CD1c-positive myeloid dendritic cell (primary cell): ENCODE results near the gene C12orf54.
"Not testable (repeated sequence)": the region's sequence is repeated elsewhere in the genome, so short reads cannot be mapped to it uniquely, and the experiment has no call there.

Experiments
- DNase-seq: peaks from one replicate; pipeline ENCODE4 v3.0.0-alpha.2; 2016; ENCODE audit errors: extremely low spot score

The C12orf54 gene

DNA sequence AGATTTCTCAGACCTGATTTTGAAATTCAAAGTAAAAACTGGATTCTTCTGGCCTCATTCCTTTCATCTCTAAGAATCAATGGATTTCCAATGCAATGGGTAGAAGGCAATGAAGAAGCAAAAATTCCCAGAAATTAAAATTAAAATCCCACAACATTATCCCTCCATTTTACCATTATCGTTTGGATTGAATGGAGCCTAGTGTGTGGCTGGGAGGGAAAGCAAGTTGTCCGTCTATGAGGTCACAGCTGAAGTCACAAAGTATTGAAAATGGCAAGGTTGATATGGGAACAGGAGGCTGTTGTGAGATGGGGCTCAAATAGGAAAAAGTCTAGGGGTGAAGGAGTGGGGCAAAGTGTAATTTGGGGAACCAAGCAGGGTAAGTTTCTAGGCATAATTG is at the start of gene C12orf54:
Gene C12orf54, plus strand, starts transcription at position 301 of the 400 bp plus-strand sequence. CDS start 799 bp downstream, outside the sequence.
- DNase-seq, result no peak

DNA sequence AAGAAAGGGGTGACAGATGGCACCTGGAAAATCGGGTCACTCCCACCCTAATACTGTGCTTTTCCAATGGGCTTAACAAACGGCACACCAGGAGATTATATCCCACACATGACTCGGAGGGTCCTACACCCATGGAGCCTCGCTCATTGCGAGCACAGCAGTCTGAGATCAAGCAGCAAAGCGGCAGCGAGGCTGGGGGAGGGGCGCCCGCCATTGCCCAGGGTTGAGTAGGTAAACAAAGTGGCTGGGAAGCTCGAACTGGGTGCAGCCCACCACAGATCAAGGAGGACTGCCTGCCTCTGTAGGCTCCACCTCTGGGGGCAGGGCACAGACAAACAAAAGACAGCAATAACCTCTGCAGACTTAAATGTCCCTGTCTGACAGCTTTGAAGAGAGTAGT is 48.3 kb upstream of the C12orf54 start:
- DNase-seq, result not testable (repeated sequence)

DNA sequence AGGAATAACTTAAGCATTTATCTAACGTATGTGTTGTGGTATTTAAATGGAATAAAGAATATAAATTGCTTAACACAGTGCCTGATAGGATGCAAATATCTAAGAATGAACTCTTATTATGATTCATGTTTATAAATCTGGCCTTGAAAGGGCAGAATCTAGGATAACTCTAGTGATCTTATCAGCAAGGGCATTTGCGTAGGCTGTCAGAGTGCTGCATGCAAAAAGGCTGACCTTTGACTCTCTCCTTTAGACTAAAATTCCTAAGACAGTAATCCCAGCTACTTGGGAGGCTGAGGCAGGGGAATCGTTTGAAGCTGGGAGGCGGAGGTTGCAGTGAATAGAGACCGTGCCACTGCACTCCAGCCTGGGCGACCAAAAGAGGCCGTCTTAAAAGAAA is 41.2 kb upstream of the C12orf54 start:
- no peak for DNase-seq

DNA sequence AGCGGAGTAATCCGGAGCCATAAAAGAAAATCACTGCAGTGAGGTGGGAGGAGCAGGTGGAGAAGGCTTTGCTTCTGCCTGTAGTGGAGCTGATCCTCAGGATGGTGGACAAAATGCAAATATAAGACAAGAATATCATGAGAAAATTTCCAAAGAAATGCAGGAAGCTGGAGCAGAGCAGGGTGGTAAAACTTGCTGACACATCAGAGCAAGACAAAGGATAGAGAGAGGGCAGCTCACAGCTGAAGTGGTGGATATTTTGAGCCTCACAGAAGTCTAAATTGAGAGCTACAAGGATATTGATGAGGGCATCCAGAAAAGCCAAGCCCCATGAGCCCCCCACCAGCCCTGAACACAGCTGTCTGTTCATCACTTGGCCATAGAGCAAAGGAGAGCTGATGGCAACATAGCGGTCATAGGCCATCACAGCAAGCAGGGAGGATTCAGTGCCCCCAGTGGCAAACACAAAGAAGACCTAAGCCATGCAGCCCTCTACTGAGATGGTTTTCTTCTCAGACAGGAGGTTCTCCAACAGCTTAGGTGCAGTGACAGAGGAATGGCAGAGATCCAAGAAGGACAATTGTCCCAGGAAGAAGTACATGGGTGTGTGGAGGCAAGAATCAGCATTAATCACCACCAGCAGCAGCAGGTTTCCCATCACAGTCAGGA is 40.0 kb upstream of the C12orf54 start:
- no peak for DNase-seq

DNA sequence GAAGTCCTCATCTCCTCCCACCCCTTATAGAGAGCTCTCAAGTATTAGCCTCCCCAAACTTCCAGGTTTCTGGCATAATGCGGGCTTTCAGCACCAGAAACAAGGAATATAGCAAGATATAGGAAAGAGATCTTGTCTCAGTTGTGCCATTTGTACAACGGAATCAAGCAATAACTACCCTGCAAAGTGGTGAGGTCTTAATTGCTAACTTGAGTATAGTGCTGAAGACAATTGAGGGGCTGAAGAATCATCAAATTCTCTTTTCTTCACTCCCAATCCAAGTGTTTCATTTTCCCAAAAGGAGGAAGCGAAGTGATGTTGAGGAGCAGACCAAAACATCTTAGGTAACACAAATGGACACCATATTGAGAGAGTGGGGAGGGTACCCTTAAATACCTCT is 36.8 kb upstream of the C12orf54 start:
- DNase-seq, result no peak

DNA sequence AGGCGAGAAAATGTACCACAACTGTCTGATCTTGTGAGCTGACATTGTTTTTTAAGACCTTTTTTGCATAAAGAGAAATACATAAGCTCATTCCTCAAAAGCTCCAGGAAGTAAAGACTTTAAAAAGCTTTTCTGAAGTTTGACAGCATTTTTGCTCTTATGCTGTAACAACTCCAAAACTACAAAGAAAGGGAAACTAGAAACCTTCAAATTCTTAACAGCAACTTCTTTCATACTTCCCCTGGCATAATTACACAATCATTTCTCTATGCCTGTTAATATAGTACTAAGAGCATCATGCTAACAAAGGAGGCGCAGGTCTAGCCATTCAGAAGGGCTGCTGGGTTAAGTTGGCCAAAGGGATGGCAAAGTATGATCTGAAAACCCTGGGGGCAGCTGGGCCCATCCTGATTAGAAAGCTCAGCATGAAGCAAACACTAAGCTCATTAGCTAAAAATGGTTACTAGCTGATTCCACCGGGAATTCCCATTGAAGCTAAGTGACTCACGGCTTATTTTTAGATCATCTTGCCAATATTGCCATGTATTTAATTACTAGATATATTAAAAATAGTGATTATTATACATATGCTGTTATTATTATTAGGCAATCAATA is 36.0 kb upstream of the C12orf54 start:
- DNase-seq, result no peak

DNA sequence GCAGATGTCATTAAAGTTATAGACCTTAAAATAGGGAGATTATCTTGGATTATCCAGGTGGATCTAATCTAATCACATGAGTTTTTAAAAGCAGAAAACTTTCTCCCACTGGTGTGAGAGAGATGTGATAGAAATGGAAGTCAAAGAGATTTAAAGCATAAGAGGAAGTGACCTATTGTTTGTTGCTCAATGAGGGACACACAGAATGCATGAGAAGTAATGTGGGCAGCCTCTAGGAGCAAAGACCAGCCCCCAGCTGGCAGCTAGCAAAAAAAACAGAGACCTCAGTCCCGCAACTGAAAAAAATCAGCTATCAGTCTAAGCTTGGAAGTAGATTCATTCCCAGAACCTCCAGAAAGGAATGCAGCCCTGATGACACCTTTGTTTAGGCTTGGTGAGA is 34.5 kb upstream of the C12orf54 start:
- DNase-seq, result peak; percentile 10

DNA sequence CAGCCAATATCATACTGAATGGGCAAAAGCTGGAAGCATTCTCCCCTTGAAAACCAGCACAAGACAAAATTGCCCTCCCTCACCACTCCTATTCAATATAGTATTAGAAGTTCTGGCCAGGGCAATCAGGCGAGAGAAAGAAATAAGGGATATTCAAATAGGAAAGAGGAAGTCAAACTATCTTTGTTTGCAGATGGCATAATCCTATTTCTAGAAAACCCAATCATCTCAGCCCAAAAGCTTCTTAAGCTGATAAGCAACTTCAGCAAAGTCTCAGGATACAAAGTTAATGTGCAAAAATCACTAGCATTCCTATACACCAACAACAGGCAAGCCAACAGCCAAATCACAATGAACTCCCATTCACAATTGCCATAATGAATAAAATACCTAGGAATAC is 30.9 kb upstream of the C12orf54 start:
- DNase-seq, result no peak

DNA sequence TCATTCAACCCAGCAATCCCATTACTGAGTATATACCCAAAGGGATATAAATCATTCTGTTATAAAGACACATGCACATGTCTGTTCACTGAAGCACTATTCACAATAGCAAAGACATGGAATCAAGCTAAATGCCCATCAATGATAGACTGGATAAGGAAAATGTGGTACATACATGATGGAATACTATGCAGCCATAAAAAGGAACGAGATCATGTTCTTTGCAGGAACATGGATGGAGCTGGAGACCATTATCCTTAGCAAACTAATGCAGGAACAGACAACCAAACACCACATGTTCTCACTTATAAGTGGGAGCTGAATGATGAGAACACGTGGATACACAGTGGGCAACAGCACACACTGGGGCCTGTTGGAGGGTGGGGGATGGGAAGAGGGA is 29.3 kb upstream of the C12orf54 start:
- not testable (repeated sequence) for DNase-seq

DNA sequence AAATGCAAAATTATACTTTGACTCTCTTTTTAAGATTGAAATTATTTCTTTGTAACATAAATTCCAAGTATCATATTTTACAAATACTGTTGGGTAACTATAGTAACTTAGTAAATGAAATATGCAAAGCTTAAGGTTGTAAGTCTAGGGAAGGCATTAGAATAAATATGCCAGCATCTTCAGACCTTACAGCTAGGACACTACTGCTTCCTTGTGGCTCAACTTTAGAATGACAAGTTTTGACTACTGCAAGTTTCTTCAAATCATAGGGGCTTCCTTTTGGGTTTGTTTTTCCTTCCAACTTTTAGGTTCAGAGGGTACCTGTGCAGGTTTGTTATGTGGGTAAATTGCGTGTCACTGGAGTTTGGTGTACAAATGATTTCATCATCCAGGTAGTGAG is 27.6 kb upstream of the C12orf54 start:
- peak; percentile 45 for DNase-seq

DNA sequence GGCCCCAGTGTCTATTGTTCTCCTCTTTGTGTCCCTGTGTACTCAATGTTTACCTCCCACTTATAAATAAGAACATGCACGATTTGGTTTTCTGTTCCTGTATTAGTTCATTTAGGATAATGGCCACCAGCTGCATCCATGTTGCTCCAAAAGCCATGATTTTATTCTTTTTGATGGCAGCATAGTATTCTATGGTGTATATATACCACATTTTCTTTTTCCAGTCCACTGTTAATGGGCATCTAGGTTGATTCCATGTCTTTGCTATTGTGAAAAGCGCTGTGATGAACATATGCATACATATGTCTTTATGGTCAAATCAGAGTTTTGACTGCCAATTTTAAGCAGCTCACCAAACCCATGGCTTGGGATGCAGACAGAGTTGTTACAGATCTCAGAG is 27.2 kb upstream of the C12orf54 start:
- DNase-seq, result no peak

DNA sequence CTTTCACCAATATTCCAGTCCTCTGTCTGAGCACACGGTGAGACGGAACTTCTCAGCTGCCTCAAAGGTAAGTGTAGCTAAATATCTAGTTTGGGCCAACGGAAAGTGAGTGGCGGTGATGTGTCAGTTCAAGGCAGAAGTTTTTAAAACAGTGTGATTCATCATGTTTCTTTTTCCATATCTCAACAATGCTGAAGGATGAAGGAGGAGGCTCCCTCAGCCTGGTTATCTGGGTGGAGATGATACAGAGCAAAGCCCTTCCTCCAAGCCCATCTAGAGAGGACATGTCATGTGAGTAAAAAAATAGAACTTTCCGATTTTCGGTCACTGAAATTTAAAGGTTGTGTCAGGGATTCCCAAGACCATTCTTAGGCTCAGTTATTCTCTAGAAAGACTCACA is 23.0 kb upstream of the C12orf54 start:
- DNase-seq, result no peak

DNA sequence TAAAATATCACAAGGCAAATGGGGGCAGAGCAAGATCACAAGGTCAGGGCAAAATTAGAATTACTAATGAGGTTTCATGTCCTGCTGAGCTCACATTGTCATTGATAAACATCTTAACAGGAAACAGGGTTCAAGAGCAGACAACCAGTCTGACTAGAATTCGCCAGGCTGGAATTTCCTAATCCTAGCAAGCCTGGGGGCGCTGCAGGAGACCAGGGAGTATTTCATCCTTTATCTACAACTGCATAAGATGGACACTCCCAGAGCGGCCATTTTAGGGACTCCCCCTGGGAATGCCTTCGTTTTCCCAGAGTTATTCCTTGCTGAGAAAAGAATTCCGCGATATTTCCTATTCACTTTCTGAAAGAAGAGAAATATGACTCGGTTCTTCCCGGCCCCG is 13.3 kb upstream of the C12orf54 start:
- DNase-seq, result not testable (repeated sequence)

DNA sequence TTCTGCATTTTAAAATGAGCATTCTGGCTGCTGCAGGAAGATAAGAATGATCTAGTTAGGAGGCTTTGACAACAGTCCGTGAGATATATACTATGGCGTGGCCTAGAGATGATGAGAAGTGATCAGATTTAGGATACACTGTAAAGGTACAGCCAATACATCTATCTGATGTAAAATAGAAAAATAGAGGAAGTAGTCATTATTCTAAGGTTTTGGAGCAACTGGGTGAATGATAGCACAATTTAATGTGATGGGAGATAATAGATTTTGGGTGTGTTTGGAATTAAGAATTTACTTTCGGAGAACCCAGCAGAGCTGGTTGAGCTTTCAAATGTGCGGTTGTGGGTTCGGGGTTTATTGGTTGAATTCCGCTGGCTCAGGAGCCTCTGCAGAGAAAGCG is 10.0 kb upstream of the C12orf54 start, which contains the start of gene ANP32D:
Gene ANP32D, plus strand, starts transcription at position 301 of the 400 bp plus-strand sequence. CDS start 106 bp downstream, outside the sequence.
- no peak for DNase-seq

DNA sequence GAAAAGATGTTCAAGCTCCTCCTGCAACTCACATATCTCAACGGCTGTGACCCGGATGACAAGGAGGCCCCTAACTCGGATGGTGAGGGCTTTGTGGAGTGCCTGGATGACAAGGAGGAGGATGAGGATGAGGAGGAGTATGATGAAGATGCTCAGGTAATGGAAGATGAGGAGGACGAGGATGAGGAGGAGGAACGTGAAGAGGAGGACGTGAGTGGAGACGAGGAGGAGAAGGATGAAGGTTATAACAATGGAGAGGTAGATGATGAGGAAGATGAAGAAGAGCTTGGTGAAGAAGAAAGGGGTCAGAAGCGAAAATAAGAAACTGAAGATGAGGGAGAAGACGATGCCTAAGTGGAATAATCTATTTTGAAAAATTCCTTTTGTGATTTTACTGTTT is 9.2 kb upstream of the C12orf54 start:
- no peak for DNase-seq

DNA sequence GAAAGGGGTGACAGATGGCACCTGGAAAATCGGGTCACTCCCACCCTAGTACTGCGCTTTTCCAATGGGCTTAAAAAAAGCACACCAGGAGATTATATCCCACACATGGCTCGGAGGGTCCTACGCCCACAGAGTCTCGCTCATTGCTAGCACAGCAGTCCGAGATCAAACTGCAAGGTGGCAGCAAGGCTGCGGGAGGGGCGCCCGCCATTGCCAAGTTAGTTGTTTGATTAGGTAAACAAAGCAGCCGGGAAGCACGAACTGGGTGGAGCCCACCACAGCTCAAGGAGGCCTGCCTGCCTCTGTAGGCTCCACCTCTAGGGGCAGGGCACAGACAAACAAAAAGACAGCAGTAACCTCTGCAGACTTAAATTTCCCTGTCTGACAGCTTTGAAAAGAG is 7.8 kb upstream of the C12orf54 start:
- DNase-seq, result not testable (repeated sequence)

DNA sequence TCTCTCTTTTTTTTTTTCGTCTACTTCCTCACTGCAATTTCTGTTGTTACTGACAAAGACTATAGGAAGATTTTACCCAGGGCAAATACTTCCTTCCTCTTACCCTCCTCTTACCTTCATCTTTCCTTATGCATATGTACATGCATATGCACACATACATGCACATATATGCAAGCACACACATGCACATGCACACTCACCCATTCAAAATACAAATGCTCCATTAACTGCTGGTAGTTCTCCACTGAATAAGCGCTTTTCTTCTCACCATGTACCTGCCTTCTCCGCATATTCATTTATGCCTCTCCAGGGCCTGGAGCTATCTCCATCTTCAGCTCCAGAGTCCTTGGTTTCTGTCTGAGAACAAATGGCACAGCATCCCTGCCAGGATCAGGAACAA is 632 bp downstream of the C12orf54 start:
- no peak for DNase-seq

DNA sequence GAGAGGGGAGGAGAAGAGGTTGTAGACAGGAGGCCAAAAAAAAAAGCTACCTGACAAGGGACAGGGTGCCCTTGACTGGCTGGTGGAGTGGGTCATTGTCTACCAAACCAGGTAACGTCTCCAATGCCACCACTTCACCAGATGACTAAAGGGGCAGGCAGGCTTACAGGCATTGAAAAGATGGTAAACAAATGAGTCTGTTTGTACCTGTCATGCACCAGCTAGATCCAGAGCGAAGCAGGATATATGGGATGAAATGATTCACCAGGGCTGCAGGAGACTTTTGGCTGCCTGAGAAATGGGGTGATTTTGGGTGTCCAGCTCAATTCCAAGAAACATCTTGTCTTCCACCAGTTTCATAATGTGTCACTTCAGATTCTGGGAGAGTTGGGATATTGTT is 4.0 kb downstream of the C12orf54 start:
- no peak for DNase-seq

DNA sequence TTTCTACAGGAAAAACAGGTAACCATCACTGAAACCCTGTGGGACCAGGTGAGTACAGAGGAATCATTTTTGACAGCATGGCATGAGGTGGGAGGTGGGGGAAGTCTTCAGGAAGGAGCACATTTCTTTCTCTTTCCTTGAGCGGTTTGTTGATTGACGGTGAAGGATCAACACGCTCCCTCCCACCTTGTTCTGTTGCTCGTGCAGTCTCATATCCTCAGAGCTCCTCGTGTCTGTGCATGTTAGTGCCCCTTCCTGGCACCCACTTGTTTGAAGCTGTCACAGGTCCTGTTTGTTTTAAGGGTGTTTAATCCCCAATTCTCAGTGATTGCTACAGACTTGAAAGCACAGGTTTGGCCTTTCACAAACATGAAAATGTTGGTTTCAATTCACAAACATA is 4.4 kb downstream of the C12orf54 start:
- no peak for DNase-seq

DNA sequence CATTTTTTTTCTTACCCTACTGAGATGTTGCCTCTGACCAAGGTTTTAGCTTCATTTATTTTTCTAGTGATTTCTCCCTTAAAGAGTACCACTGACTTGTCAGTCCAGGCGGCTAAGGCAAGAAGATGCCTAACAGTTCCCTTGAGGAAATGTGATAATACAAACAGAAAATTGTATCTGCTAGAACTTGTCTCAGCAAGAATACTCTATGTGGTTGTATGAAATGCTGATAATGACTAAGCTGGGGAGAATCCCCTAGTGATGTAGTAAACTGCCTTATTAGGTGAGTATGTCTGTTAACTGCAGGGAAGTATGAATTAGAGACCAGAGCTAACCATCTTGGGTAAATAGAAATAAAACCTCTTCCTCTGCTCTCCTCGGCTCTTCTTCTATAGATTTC is 6.7 kb downstream of the C12orf54 start:
- DNase-seq, result no peak

DNA sequence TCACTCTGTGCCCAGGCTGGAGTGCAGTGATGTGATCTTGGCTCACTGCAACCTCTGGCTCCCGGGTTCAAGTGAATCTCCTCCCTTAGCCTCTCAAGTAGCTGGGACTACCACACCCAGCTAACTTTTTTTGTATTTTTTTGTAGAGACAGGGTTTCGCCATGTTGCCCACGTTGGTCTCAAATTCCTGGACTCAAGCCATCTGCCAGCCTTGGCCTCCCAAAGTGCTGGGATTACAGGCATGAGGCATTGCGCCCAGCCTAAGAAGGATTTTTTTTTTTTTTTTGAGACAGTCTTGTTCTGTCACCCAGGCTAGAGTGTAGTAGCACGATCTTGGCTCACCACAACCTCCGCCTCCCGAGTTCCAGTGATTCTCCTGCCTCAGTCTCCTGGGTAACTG is 7.2 kb downstream of the C12orf54 start:
- not testable (repeated sequence) for DNase-seq

DNA sequence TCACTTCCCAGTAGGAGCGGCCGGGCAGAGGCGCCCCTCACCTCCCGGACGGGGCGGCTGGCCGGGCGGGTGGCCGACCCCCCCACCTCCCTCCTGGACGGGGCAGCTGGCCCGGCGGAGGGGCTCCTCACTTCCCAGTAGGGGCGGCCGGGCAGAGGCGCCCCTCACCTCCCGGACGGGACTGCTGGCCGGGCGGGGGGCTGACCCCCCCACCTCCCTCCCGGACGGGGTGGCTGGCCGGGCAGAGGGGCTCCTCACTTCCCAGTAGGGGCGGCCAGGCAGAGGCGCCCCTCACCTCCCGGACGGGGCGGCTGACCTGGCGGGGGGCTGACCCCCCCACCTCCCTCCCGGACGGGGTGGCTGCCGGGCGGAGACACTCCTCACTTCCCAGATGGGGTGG is 18.0 kb downstream of the C12orf54 start:
- DNase-seq, result not testable (repeated sequence)

DNA sequence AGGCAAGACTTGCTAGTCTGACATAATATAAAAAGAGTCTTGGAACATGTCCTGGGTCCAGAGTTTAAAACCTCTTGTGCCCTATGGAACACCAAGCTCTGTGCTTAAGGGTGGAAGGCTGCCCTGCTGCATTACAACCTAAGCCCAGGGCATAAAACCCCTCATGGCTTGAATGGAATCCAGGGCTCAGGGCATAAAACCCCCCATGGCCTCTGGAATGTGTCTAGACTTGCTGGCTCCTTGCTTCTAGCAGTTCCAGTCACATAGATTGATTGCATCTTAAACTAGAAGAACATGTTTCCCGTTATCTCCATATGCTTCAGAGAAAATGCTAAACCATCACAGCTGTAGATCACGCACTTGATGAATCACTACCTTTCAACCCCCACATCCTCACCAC is 24.5 kb downstream of the C12orf54 start:
- DNase-seq, result not testable (repeated sequence)

DNA sequence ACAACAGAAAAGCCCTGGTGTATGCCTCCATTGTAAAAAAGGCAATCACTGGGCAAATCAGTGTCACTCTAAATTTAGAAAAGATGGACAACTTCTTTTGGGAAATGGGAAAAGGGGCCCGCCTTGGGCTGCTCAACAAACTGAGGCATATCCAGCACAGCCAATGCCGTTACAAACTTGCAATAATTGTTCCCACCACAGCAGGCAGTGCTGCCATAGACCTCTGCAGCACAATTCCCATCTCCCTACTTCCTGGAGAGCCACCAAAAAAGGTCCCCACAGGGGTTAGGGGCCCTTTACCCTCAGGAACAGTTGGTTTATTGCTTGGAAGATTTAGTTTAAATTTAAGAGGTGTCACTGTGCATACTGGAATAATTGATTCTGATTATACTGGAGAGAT is 26.7 kb downstream of the C12orf54 start:
- DNase-seq, result no peak
